Dedifferentiated amniotic fluid mesenchymal stem cell (primary cell): Measurements from ENCODE around the gene POLR2H.

Experiments
- DNase-seq: peaks from one replicate; pipeline ENCODE4 v3.0.0-alpha.2; 2016; ENCODE audit errors: extremely low spot score

POLR2H gene

GRCh38 chr3:184387174-184387714, 25.7 kb downstream of the POLR2H start:
- DNase-seq, result no peak

- no peak for DNase-seq
These were observed 26.8 kb downstream of the POLR2H start for GRCh38 chr3:184388164-184388935.

- DNase-seq, result no peak
These were observed 27.4 kb downstream of the POLR2H start for GRCh38 chr3:184388936-184389230.

GRCh38 chr3:184389384-184389783, 27.9 kb downstream of the POLR2H start:
- DNase-seq, result no peak

DNA sequence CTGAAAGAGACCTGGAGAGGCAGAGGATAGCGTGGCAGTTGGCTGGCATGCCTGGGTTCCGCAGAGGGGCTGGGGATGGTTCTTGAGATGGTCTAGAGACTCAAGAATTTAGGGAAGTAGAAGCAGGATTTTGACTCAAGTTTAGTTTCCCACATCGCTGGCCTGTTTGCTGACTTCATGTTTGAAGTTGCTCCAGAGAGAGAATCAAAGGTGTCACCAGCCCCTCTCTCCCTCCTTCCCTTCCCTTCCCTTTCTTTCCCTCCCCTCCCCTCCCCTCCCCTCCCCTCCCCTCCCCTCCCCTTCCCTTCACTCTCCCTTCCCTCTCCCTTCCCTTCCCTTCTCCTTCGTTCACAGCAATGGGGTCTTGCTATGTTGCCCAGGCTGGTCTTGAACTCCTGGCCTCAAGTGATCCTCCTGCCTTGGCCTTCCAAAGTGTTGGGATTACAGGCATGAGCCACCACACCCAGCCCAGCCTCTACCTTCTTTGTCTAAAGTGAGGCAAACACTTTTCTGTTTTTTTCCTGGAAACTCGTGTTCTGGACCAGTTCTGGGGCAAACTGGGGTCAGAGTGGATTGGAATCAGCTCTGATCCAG, 28.5 kb downstream of the POLR2H start:
- DNase-seq, result no peak

DNA sequence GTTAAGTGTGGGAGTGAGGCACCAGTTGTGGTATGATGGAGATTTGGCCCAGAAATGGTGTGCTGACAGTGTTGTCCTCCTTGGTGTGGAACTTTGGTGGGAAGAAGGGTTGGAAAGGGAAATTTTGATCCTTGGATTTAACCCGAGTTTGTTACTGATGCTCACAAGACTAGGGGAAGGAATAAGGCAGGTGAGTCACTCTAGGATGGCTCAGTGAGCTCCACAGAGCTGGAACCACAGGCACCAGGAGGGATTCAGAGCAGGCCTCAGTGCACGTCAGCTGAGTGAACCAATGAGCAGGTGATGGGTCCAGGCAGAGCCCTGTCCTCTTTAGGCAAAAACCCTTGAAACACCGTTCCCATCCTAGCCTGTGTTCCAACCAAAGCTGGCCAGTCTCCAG, 29.8 kb downstream of the POLR2H start:
- DNase-seq, result no peak

- DNase-seq, result no peak
These were observed 33.8 kb downstream of the POLR2H start for GRCh38 chr3:184395320-184395660.

GRCh38 chr3:184399410-184399809, 37.9 kb downstream of the POLR2H start:
- peak; percentile 89 for DNase-seq

DNA sequence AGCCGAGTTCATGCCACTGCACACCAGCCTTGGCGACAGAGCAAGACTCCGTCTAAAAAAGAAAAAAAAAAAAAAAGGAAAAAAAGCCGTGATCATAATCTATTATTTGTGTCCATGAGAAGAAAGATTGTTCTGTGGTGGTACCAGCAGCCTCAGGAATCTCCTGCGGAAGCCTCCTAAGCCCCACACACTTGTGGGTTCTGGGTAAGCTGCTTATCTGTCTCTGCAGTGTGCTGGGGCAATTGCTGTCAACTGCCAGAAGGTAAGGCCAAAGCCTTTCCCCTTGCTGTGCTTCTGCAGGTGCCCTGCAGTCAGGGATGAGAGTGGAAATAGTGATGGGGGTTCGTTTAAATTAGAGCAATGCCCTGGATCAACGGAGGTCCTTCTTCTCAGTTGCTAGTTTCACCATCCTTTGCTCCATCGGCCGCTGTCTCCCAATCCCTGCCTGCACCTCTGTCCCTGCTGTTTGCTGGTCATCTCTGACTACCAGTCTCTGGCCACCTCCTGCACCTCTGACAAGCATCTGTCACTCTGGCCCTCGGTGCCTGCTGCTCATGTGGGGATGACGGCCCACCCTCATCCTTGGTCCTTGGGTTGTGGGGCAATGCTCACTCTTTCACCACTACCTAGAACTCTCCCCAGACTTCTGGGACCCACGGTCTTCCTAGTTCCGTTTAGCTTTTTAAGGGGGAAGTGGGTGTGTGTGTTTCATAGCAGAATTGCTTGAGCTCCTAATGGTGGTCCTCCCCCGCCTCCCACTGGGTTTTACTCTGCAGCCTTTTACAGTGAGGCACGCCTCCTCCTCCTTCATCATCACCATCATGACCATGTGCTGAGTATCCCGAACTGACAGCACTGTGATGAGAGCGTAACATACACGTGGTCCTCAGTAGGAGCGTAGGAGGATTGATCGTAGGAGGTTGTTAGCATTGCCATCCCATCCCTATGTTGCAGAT, 43.8 kb downstream of the POLR2H start:
- DNase-seq, result no peak

DNA sequence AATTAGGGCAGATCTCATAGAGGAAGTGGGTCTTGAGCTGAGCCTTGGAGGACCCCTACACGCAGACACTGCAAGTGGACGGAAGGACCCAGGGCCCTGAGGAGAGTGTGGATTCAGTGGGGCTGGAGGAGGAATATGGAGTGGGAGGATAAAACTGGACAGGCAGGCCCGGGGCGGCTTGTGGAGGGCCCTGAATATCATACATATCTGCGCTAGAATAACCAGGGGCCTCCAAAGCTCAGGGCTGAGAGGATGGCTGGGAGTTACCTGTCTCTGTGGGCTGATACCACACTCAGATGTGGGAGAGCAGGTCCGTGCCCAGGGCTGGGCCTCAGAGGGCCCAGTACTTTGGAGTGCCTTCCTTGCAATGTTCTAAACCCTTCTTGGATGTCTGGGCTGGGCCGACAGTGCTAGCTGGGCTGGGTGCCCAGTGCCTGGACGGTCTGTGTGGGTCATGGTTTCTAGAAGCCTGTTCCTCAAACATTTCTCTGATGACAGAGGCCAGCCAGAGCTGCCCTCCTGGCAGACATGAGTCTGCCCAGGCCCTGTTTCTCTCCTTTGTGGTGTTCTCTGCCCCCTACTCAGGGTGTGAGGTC, 47.9 kb downstream of the POLR2H start:
- no peak for DNase-seq

DNA sequence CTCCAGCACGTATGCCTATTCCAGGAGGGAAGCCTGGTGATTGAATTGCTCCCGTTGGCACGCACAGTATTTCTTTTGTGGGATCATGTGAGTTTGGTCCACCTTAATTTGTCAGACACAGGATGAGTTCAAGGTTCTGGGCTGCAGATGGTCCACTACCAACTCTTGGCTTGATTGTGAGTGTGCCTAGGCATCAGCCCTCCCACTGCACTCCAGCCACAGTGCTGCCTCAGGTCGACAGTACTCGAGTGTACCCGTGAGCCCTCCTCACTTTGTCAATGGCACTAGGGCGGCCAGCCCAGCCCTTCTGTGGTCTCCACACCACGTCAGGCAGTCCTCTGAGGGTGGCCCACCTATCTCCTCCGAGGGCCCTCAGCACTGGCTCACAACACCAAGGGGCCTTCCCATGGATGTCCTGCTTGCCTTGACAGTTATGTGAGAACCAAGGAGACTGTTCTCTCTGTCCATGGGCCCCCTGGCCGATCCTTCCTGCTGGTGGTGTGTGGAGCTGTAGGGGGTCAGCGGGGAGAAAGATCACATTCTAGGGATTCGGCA, 48.5 kb downstream of the POLR2H start:
- DNase-seq, result no peak

DNA sequence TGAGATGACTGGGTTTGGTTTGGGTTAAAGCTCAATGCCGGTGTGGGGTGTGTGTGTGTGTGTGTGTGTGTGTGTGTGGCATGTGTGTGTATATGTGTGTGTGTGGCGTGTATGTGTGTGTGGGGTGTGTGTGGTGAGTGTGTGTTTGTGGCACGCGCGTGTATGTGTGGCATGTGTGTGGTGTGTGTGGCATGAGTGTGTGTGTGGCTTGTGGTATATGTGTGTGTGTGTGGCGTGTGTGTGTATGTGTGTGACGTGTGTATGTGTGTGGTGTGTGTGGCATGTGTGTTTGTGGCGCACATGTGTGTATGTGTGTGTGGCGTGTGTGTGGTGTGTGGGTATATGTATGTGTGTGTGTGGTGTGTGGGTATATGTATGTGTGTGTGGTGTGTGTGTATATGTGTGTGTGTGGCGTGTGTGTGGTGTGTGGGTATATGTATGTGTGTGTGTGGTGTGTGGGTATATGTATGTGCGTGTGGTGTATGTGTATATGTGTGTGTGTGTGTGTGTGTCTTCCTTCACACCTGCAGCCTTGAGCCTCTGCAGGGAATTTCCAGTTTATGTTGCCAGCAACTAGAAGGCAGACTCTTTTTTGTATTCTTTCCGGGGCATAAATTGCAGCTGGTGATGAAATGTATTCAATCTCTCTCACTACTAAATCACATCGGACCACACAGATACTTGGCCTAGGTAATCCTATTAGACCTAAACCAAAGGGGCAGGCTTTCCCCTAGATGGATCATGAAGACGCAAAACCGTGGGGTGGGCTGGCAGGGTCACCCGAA, 53.1 kb downstream of the POLR2H start:
- no peak for DNase-seq

DNA sequence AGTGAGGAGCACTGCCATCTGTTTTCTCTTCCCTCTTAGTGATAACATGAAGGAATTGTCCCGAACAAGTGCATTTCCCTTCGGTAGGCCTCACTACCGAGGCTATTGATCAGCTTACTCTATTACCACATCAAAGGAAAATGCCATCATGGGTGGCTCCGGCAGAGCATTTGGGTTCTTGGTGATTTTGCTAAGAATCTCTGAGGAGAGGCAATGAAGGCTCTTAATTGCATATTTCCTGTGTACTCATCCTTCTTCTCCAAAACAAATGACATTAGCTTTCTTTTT, 53.6 kb downstream of the POLR2H start:
- DNase-seq, result no peak

- peak; percentile 22 for DNase-seq
These were observed 56.3 kb downstream of the POLR2H start for GRCh38 chr3:184417619-184418327.
